Measurements from ENCODE around the gene ZBTB7B.

The ZBTB7B gene

DNA sequence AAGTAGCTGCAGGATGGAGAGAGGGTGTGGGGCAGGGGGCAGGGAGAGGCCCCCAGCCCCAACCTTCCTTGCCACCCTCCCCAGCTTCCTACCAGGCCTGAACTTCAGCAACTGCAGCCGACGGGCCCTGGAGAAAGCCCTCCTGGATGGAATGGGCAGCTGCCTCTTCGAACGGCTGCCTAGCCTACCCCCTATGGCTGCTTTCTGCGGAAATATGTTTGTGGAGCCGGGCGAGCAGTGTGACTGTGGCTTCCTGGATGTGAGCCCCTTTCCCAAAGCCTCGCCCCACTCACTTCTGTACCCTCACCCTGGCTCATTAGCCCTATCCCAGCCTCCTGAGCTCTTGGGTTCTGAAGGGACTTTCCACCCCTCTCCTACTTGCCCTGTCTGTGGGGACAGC lies 54.5 kb downstream of the ZBTB7B start:
- DNase-seq (ENCODE audit: low read depth in 2 of 2, low spot score in 1 of 2): no peak

DNA sequence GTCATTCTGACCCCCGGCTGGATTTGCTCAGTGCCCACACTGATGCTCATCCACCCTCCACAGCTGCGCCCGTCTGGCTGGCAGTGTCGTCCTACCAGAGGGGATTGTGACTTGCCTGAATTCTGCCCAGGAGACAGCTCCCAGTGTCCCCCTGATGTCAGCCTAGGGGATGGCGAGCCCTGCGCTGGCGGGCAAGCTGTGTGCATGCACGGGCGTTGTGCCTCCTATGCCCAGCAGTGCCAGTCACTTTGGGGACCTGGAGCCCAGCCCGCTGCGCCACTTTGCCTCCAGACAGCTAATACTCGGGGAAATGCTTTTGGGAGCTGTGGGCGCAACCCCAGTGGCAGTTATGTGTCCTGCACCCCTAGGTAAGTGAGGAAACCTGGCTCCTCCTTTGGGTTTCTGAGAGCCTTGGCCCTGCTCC lies 55.2 kb downstream of the ZBTB7B start:
- DNase-seq (ENCODE audit: low read depth in 2 of 2, low spot score in 1 of 2): no peak

DNA sequence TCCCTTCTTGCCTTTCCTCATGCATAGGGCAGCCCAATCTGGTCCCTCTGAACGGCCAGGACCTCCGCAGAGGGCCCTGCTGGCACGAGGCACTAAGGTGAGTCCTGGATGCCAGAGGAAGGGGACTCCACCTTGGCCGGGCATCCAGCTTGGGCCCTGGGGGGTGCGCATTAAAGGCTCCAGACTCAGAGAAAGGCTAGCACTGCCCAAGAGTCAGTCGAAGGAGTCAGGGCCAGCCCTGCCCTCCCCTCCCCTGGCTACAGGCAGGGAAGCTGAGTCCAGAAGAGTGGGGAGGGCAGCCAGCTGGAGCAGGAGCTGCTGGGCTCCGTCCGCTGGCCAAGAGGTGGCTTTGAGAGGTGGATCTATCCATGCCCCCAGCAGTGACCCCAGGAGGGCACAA lies 58.1 kb downstream of the ZBTB7B start:
- DNase-seq (ENCODE audit: low read depth in 2 of 2, low spot score in 1 of 2): no peak

DNA sequence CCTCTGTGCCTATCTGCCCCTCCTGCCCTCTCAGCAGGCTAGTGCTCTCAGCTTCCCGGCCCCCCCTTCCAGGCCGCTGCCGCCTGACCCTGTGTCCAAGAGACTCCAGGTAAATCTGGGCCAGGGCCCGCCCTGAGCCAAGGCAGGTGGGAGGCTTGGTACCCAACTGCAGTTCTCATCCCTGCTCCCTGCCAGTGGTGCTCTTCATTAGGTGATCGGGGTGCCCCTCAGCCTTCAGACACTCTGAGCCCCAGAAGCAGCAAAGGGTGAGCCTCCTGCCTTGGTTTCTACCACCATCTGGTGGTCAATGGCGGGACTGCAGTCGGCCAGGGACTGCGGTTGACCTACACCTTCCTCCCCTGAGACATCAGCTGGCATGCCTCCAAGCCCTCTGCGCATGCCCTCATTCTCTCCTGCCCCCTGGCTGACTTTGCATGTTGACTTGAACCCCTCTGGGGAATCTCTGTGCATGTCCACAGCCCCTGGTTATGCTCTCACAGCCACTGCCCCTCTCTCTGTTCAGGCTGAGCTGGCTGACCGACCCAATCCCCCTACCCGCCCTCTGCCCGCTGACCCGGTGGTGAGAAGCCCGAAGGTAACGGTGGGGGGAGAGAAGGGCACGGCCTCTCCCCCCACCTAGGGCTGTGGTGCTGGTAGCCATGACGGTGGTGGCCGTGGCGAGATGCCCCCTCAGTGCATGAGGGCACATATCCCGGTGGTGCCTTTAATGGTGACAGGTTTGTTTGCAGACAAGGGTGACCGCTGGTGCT lies 59.0 kb downstream of the ZBTB7B start:
- DNase-seq (ENCODE audit: low read depth in 2 of 2, low spot score in 1 of 2): peak; percentile 83 to 97

DNA sequence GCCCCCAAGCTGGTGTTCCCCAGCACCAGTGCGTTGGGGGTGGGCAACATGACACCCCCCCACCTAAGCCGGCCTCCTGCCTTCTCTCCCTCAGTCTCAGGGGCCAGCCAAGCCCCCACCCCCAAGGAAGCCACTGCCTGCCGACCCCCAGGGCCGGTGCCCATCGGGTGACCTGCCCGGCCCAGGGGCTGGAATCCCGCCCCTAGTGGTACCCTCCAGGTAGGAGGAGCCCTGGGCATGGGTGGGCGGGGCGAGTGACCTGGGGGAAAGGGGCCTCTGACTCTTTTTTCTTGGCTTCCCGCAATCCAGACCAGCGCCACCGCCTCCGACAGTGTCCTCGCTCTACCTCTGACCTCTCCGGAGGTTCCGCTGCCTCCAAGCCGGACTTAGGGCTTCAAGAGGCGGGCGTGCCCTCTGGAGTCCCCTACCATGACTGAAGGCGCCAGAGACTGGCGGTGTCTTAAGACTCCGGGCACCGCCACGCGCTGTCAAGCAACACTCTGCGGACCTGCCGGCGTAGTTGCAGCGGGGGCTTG lies 59.6 kb downstream of the ZBTB7B start:
- no peak for DNase-seq (ENCODE audit: low read depth in 2 of 2, low spot score in 1 of 2)

DNA sequence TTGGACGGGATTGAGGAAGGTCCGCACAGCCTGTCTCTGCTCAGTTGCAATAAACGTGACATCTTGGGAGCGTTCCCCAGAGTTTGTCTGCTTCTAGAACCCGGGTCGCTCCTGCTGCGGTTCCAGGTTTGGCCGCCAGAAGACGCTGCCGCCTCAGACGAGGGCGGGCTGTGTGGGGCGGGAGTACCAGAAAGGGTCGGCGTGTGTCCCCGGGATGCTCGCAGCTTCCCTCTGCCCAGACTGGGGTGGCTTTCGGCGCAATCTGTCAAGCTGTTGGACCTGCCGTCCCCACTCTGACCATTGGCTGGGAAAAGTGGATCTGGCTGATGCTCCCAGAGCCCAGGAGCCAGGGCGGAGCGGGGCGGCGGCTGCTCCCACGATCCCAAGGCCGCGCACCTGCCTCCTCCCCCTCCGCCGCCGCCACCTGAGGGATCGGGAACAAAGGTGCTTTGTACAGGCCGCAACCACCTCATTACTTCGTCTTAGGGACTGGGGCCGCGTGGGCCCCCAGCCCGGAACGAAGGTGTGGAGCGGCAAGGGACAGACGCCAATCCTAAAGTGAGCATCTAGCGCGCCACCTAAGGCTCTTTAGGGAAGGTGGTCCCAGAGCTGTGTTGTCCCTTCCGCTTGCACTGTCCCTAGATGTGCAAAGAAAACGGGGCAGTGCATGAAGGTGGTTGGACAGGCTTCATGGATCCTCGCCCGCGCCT lies 60.3 kb downstream of the ZBTB7B start:
- DNase-seq (ENCODE audit: low read depth in 2 of 2, low spot score in 1 of 2): peak in 1 of 2 donors; percentile 58

DNA sequence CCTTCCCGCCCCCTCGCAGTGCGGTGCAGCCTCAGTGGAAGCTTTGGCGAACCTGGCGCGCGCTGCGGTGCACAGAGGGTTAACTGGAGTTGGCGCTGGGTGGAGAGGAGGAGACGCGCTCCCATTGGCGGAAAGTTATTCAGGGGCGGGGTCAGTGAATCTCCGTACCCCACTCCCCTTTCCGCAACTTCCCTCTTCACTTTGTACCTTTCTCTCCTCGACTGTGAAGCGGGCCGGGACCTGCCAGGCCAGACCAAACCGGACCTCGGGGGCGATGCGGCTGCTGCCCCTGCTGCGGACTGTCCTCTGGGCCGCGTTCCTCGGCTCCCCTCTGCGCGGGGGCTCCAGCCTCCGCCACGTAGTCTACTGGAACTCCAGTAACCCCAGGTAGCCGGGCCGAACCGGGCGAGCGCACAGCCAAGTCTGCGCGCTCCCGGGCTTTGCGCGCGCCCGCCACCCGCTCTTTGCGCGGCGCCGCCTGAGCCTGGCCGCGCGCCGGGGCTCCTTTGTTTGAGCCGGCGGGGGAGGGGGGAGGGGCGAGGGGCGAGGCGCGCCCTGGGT lies 61.0 kb downstream of the ZBTB7B start, which contains the start of gene EFNA4:
EFNA4 (plus strand) TSS at position 191 of the 561 bp plus-strand sequence; CDS start at position 275, 84 bp downstream.
- DNase-seq (ENCODE audit: low read depth in 2 of 2, low spot score in 1 of 2): peak; percentile 56 to 62

DNA sequence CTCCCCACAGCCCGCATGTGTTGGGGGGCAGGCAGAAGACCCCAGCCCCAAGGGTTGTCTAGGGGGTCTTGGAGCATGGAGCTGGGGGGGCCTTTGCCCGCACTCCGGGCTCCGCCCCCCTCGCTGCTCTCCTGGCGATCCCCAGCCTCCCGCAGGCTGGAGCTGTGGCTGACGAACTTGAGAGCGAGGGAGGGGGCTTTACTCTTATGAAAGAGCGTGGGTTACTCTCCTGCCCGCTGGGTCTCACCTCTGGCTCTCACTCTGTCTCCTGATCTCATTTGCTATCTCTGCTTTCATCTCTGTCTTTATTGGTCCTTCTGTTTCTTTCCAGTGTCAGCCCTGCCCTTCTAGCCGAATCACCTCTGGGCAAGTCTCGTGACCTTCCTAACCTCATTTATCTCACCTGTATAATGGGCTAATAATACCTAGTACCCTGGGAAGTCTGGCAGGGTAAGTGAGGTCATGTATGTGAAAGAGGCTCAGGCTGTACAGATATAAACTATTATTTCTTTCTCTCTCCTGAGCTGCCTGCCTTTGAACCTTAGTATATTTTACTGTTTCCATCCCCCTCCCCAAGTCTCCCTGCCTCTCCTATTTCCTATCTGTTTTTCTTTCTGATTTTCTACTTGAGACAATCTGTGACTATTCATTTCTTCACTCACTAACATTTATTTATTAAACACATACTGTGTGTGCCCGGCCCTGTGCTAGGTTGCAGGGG lies 61.7 kb downstream of the ZBTB7B start:
- no peak for DNase-seq (ENCODE audit: low read depth in 2 of 2, low spot score in 1 of 2)

DNA sequence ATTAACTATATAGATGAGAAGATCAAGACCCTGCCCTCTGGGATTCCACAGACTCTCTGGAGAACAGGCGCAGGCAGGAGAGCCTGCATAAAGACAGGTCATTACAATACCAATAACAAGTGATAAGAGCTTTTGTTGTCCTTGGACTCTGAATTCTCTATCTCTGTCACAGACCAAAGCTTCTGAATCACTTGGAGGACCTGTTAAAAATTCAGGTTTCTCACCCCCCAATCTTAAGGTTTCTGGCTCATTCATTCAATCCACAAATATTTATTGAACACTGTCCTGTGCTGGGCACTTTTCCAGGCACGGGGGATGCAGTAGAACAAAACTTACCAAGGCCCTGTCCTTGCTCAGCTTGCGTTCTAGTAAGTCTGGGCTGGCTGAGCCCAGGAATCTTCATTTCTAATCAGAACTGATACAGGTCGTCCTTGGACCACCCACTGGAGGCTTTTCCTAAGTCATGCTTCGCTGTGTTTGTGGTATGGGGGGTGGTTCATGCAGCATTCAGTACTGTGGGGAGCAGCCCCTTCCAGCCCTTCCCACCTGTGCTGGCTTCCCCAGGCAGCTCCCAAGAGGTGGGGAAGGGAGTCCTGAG lies 62.3 kb downstream of the ZBTB7B start:
- DNase-seq (ENCODE audit: low read depth in 2 of 2, low spot score in 1 of 2): no peak

DNA sequence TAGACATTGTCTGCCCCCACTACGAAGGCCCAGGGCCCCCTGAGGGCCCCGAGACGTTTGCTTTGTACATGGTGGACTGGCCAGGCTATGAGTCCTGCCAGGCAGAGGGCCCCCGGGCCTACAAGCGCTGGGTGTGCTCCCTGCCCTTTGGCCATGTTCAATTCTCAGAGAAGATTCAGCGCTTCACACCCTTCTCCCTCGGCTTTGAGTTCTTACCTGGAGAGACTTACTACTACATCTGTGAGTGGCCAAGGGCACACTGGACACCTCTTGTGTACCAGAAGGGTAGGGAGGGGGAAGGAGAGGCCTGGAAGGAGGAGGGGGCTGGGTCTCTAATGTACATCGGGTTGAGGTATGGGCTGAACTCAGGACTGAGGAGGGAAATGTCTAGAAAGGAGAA lies 64.2 kb downstream of the ZBTB7B start:
- no peak for DNase-seq (ENCODE audit: low read depth in 2 of 2, low spot score in 1 of 2)
